Measurements from ENCODE around the gene PSMC5. TPM values are rescaled to one million over a fixed set of nuclear protein-coding genes. Genes with fewer than 3 reads are reported as not detected.
"Not testable (repeated sequence)": the region's sequence is repeated elsewhere in the genome, so short reads cannot be mapped to it uniquely, and the experiment has no call there.

PSMC5 gene
- total RNA-seq, 1 donor from 2014 or later, result 124 TPM

- TF ChIP-seq, protein P1, sequence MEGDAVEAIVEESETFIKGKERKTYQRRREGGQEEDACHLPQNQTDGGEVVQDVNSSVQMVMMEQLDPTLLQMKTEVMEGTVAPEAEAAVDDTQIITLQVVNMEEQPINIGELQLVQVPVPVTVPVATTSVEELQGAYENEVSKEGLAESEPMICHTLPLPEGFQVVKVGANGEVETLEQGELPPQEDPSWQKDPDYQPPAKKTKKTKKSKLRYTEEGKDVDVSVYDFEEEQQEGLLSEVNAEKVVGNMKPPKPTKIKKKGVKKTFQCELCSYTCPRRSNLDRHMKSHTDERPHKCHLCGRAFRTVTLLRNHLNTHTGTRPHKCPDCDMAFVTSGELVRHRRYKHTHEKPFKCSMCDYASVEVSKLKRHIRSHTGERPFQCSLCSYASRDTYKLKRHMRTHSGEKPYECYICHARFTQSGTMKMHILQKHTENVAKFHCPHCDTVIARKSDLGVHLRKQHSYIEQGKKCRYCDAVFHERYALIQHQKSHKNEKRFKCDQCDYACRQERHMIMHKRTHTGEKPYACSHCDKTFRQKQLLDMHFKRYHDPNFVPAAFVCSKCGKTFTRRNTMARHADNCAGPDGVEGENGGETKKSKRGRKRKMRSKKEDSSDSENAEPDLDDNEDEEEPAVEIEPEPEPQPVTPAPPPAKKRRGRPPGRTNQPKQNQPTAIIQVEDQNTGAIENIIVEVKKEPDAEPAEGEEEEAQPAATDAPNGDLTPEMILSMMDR (IDR thresholded peaks at IDR 0.05; ENCODE audit: unreplicated experiment), result no peak
- Mint-ChIP-seq H3K4me1 (ENCODE audit: unreplicated experiment) (peaks cover 22% of the 10 kb centered on the region), H3K4me3 (ENCODE audit: unreplicated experiment) (peak overlapping the region; percentile 99), H3K27me3 (ENCODE audit: unreplicated experiment) (peaks cover 5% of the 10 kb centered on the region), H3K9me3 (ENCODE audit: unreplicated experiment) (no peaks in the 10 kb centered on the region), H3K36me3 (ENCODE audit: low read depth, unreplicated experiment) (no peaks in the 10 kb centered on the region), H3K27ac (ENCODE audit: unreplicated experiment) (peak overlapping the region; percentile 92)
- peak; percentile 40 for DNase-seq (ENCODE audit: low spot score)
These were observed 14.3 kb downstream of the PSMC5 start for GRCh38 chr17:63841350-63842172.

- Mint-ChIP-seq H3K9me3 (ENCODE audit: unreplicated experiment) (no peaks in the 10 kb centered on the region), H3K36me3 (ENCODE audit: low read depth, unreplicated experiment) (no peaks in the 10 kb centered on the region), H3K27me3 (ENCODE audit: unreplicated experiment) (peaks cover 3% of the 10 kb centered on the region), H3K27ac (ENCODE audit: unreplicated experiment) (peak overlapping the region; percentile 92), H3K4me3 (ENCODE audit: unreplicated experiment) (peak overlapping the region; percentile 99), H3K4me1 (ENCODE audit: unreplicated experiment) (peaks cover 22% of the 10 kb centered on the region)
- TF ChIP-seq, protein P1 (IDR thresholded peaks at IDR 0.05; ENCODE audit: unreplicated experiment), result no peak
- peak; percentile 52 for DNase-seq (ENCODE audit: low spot score)
These were observed 14.9 kb downstream of the PSMC5 start for GRCh38 chr17:63842173-63842539.

- Mint-ChIP-seq H3K9me3 (ENCODE audit: unreplicated experiment) (no peaks in the 10 kb centered on the region), H3K4me1 (ENCODE audit: unreplicated experiment) (peaks cover 22% of the 10 kb centered on the region)
These were observed 15.5 kb downstream of the PSMC5 start, which contains the start of gene SMARCD2 for GRCh38 chr17:63842540-63843386. Gene SMARCD2 (minus strand): TSS chr17:63842685. CDS start chr17:63842674, 11 bp downstream.

GRCh38 chr17:63843387-63843888, 16.2 kb downstream of the PSMC5 start:
- not testable (repeated sequence) for H3K36me3 Mint-ChIP-seq (ENCODE audit: low read depth, unreplicated experiment); H3K9me3 Mint-ChIP-seq (ENCODE audit: unreplicated experiment); DNase-seq (ENCODE audit: low spot score); H3K27me3 Mint-ChIP-seq (ENCODE audit: unreplicated experiment)
- peak overlapping the region; percentile 67 for H3K27ac Mint-ChIP-seq (ENCODE audit: unreplicated experiment)
- H3K4me3 Mint-ChIP-seq (ENCODE audit: unreplicated experiment), result peak overlapping the region; percentile 87
- peaks cover 26% of the 10 kb centered on the region for H3K4me1 Mint-ChIP-seq (ENCODE audit: unreplicated experiment)

More at GRCh38 chr17:63842540-63843386, 15.5 kb downstream of the PSMC5 start, which contains the start of gene SMARCD2:
- peaks cover 3% of the 10 kb centered on the region for H3K27me3 Mint-ChIP-seq (ENCODE audit: unreplicated experiment)
- peak within 1 kb of the TSS; percentile 99 for H3K4me3 Mint-ChIP-seq (ENCODE audit: unreplicated experiment)
- H3K36me3 Mint-ChIP-seq (ENCODE audit: low read depth, unreplicated experiment), result no peaks in the 10 kb centered on the region
- peak; percentile 98 for DNase-seq (ENCODE audit: low spot score)
- H3K27ac Mint-ChIP-seq (ENCODE audit: unreplicated experiment), result peak within 1 kb of the TSS; percentile 92
- TF ChIP-seq, protein P1 (IDR thresholded peaks at IDR 0.05; ENCODE audit: unreplicated experiment), result no peak

DNA sequence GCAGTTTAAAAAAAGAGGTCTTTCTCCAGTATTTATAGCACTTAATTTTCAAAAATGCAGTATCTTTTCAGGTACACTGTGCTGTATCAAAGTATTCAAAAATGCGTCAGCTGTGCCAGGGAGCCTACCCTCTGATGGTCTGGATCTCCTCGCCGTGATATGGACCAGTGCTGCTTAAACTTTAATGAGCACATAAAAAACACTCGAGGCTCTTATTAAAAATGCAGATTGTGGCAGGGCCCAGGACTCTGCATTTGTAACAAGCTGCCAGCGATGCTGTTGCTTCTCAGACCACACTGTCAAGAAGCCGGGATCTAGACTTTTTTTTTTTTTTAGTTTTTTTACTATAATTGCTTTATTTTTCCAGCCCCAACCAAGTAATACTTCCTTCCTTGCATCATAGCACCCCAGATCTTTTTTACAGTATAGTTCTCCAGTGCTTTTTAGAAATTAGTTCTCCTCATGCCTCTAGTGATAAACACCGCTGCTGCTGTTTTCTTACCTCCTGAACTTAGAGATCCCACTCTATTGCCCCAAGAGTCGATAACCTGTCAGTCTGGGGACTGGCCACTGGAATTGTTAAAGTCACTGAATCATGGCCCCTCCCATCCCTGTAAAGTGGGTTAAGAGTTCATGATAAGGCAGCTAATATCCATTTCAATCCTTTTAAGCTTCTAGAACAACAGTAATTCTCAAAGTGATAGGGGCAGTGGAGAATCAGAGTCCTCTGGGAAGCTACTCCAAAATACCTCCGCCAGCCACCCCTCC, 16.9 kb downstream of the PSMC5 start:
- no peak for DNase-seq (ENCODE audit: low spot score)
- H3K4me1 Mint-ChIP-seq (ENCODE audit: unreplicated experiment), result peaks cover 22% of the 10 kb centered on the region
- TF ChIP-seq, protein P1 (IDR thresholded peaks at IDR 0.05; ENCODE audit: unreplicated experiment), result no peak
- peak overlapping the region; percentile 52 for H3K27ac Mint-ChIP-seq (ENCODE audit: unreplicated experiment)
- H3K27me3 Mint-ChIP-seq (ENCODE audit: unreplicated experiment), result peaks cover 8% of the 10 kb centered on the region
- no peaks in the 10 kb centered on the region for H3K9me3 Mint-ChIP-seq (ENCODE audit: unreplicated experiment)
- H3K36me3 Mint-ChIP-seq (ENCODE audit: low read depth, unreplicated experiment), result peaks cover 5% of the 10 kb centered on the region
- H3K4me3 Mint-ChIP-seq (ENCODE audit: unreplicated experiment), result peak overlapping the region; percentile 81
